Immature natural killer cell (primary cell): ENCODE measurements around the gene PREP. TPM values are rescaled to one million over a fixed set of nuclear protein-coding genes. Genes with fewer than 3 reads are reported as not detected.
A peak's percentile ranks its signal among the peaks of the same experiment; 100 is the strongest.
"Not testable (repeated sequence)": the region's sequence is repeated elsewhere in the genome, so short reads cannot be mapped to it uniquely, and the experiment has no call there.

Experiments used
- DNase-seq, 3 donors: peaks; one replicate each; pipeline ENCODE4 v3.0.0; 2022; ENCODE audit warnings: mixed read lengths in 1 of 3
- H3K27ac Mint-ChIP-seq, 6 donors: one replicate each; pipeline ENCODE4 v1.8.0; 2020; ENCODE audit warnings: mixed read lengths in 6 of 6, mild to moderate bottlenecking in 5 of 6, inconsistent platforms in 4 of 6, moderate library complexity in 3 of 6
- H3K27me3 Mint-ChIP-seq, 3 donors: one replicate each; pipeline ENCODE4 v1.8.0; 2020 to 2021; ENCODE audit warnings: low read depth in 3 of 3, mild to moderate bottlenecking in 3 of 3, mixed read lengths in 3 of 3, moderate library complexity in 3 of 3, inconsistent platforms in 1 of 3
- H3K36me3 Mint-ChIP-seq, 3 donors: one replicate each; pipeline ENCODE4 v1.8.0; 2020; ENCODE audit warnings: mixed read lengths in 3 of 3, inconsistent platforms in 2 of 3, mild to moderate bottlenecking in 2 of 3
- H3K4me1 Mint-ChIP-seq, 2 donors: one replicate each; pipeline ENCODE4 v1.8.0; 2020; ENCODE audit warnings: inconsistent platforms in 2 of 2, mild to moderate bottlenecking in 2 of 2, mixed read lengths in 2 of 2, moderate library complexity in 1 of 2
- H3K4me3 Mint-ChIP-seq, 5 donors: one replicate each; pipeline ENCODE4 v1.8.0; 2020; ENCODE audit warnings: mild to moderate bottlenecking in 5 of 5, mixed read lengths in 5 of 5, inconsistent platforms in 3 of 5, moderate library complexity in 3 of 5
- H3K9me3 Mint-ChIP-seq, 6 donors: one replicate each; pipeline ENCODE4 v1.8.0; 2020; ENCODE audit warnings: mild to moderate bottlenecking in 6 of 6, mixed read lengths in 6 of 6, inconsistent platforms in 4 of 6, moderate library complexity in 3 of 6
- polyA plus RNA-seq, 3 donors: library from polyadenylated mRNA; unstranded; fragments of 300-500 nt; fragmentation: Illumina TruSeq; gene quantifications; one replicate each; pipeline ENCODE4 v1.2.3, GENCODE V29; 2021

PREP gene
- polyA plus RNA-seq, 3 donors from 2014 or later, result 28.1 to 58.3 (median 52.1) TPM

DNA sequence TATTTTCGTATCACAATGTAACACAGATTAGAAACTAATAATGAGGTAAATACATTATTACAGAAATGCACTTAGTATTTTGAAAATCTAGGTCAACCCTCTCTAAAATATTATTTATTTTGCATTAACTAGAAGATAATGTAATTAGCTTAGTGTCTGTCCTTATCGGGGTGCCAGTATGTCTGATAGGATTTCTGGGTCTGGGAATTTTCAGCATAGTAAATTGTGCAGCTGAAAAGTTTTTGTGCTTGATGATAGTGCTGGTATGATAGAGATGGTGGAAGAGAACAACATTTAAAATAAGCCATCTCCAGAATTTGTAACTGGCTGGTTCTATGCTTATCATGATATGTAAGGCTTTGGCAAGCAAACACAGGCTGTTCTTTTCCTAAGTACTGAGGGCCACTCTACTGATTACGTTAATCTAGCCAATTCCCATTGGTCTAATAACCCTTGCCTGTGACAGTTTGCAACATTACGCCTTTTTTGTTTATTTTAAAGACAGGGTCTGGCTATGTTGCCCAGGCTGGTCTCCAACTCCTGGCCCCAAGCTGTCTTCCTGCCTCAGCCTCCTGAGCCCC, 50.8 kb downstream of the PREP start:
- Mint-ChIP-seq H3K4me3 (no peak overlapping the region), H3K27ac (peak overlapping the region in 1 of 6 donors; percentile 30), H3K9me3 (no peaks in the 10 kb centered on the region), H3K4me1 (peaks cover 0 to 1% of the 10 kb centered on the region in 2 donors), H3K36me3 (peaks cover 46 to 52% (median 50%) of the 10 kb centered on the region in 3 donors), H3K27me3 (no peaks in the 10 kb centered on the region)
- DNase-seq, result no peak

DNA sequence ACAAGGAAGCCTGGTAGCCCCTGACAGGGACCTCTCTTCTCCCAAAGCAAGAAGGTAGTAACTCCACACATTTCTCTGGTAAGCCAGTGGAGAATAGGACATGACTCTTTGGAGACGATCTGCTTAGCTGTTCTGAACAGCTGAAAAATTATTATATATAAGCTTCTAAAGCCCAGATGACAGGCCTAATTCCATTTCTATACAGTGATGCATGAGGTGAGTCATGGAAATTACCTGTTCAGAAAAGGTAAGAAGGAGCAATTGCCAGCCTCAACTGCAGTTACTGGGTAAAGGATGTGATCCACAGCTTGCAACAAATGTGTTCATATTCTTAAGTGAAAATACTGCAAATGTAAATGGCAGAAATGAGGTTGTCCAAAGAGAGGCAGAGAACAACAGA, 54.0 kb downstream of the PREP start:
- no peaks in the 10 kb centered on the region for H3K27me3 Mint-ChIP-seq
- H3K9me3 Mint-ChIP-seq, result no peaks in the 10 kb centered on the region
- peaks cover 30 to 33% (median 30%) of the 10 kb centered on the region in 3 donors for H3K36me3 Mint-ChIP-seq
- H3K4me1 Mint-ChIP-seq, result no peaks in the 10 kb centered on the region
- no peak overlapping the region for H3K27ac Mint-ChIP-seq
- no peak for DNase-seq
- H3K4me3 Mint-ChIP-seq, result no peak overlapping the region

DNA sequence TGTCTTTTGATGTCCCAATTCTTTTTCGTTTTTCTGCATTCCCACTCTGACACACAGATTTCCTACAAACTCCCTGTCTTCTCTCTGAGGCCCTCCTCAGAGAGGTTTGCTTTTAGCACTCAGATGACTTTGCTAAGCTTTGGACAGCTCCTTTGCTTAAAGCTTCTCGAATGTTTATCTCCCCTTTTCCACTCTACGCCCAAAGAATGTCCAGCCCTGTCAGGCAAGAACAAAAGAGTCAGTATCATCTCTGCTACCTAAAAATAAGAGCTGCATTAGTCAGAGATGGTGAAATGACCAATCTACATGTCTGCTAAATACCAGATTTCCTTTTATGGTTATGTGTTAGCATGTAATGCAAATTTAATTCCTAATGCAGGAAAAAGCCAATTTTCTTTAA, 56.8 kb downstream of the PREP start:
- H3K36me3 Mint-ChIP-seq, result peaks cover 11 to 32% (median 22%) of the 10 kb centered on the region in 3 donors
- no peak overlapping the region for H3K4me3 Mint-ChIP-seq
- H3K27me3 Mint-ChIP-seq, result peaks cover 0 to 2% (median 0%) of the 10 kb centered on the region in 3 donors
- peaks cover 3 to 17% of the 10 kb centered on the region in 2 donors for H3K4me1 Mint-ChIP-seq
- DNase-seq, result no peak
- no peaks in the 10 kb centered on the region for H3K9me3 Mint-ChIP-seq
- peak overlapping the region in 1 of 6 donors; percentile 65 for H3K27ac Mint-ChIP-seq

DNA sequence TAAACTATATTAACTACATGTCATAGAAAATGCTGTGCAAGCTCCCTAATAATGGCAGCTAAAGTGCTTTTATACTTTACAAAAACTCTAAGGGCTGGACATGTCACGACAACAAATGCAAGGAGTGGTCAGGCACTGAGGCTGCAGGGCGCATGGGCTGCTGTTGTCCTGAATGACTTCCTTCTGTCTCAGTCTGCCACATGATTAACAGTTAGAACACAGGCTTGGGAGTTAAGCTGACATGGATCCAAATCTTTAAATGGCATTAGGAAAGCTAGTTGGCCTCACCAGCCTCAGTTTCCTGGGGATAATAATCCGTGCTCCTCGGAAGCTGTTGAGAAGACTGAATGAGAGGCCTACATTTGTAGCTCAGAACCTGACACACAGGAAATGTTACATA, 57.4 kb downstream of the PREP start:
- no peak for DNase-seq
- peaks cover 0 to 2% (median 0%) of the 10 kb centered on the region in 3 donors for H3K27me3 Mint-ChIP-seq
- H3K4me3 Mint-ChIP-seq, result no peak overlapping the region
- H3K4me1 Mint-ChIP-seq, result peaks cover 6 to 21% of the 10 kb centered on the region in 2 donors
- H3K9me3 Mint-ChIP-seq, result no peaks in the 10 kb centered on the region
- peaks cover 7 to 27% (median 18%) of the 10 kb centered on the region in 3 donors for H3K36me3 Mint-ChIP-seq
- H3K27ac Mint-ChIP-seq, result peak overlapping the region in 2 of 6 donors; percentile 6 to 8

DNA sequence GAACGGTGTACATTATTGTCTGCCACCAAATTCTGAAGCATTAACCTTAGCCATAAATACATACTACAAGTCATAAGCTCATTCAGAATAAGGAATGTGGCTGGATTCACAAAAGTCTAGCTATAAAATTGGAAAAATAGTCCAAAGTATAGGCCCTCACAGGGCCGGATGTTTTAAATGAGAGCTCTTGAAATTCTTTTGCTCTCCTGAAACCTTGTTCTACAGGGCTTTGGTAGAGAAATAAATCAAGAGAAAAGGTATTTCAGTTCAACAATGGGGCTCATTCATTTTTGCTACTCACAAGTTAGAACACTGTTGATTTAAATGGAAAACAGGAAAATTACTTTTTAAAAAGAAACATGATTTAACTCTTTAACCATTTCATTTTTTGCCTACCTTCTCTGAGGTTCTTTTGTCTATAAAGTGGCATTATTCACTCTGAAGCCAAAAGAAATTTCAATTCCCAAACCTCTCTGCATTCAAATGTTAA, 58.0 kb downstream of the PREP start:
- peaks cover 9 to 25% of the 10 kb centered on the region in 2 donors for H3K4me1 Mint-ChIP-seq
- H3K4me3 Mint-ChIP-seq, result no peak overlapping the region
- DNase-seq, result no peak
- peaks cover 0 to 3% (median 0%) of the 10 kb centered on the region in 3 donors for H3K27me3 Mint-ChIP-seq
- H3K9me3 Mint-ChIP-seq, result no peaks in the 10 kb centered on the region
- peaks cover 7 to 23% (median 15%) of the 10 kb centered on the region in 3 donors for H3K36me3 Mint-ChIP-seq
- H3K27ac Mint-ChIP-seq, result no peak overlapping the region

DNA sequence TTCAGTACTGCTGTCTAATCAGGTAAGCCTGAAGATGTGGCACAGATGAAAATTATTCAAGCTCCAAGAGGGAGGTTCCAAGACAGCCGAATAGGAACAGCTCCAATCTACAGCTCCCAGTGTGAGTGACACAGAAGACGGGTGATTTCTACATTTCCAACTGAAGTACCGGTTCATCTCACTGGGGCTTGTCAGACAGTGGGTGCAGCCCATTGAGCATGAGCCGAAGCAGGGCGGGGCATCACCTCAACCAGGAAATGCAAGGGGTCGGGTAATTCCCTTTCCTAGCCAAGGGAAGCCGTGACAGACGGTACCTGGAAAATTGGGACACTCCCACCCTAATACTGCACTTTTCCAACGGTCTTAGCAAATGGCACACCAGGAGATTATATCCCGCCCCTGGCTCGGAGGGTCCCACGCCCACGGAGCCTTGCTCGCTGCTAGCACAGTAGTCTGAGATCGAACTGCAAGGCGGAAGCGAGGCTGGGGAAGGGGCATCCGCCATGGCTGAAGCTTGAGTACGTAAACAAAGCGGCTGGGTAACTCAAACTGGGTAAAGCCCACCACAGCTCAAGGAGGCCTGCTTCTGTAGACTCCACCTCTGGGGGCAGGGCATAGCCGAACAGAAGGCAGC, 64.4 kb downstream of the PREP start:
- not testable (repeated sequence) for H3K27me3 Mint-ChIP-seq, H3K27ac Mint-ChIP-seq, DNase-seq, H3K9me3 Mint-ChIP-seq, H3K4me3 Mint-ChIP-seq
- H3K36me3 Mint-ChIP-seq, result peaks cover 4 to 22% (median 13%) of the 10 kb centered on the region in 3 donors
- H3K4me1 Mint-ChIP-seq, result peaks cover 19 to 32% of the 10 kb centered on the region in 2 donors

DNA sequence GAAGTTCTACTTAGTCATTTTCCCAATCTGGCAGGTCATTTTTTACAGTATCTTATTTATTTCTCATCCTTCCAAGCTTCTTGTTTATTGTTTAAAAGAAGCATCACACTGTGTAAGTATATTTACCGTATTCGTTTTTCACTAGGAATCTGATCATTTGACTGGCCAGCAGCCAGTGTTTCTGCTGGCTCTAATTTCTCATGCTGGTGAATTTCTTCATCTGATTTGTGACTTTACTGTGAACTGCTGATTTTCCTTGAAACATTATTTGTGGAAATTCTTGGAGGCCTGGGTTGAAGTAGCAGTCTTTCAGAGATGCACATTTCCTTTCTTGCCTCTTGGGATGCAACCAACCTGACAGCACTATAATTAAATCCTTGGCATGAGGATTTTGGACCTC, 65.9 kb downstream of the PREP start:
- H3K4me1 Mint-ChIP-seq, result peaks cover 17 to 24% of the 10 kb centered on the region in 2 donors
- DNase-seq, result no peak
- no peaks in the 10 kb centered on the region for H3K9me3 Mint-ChIP-seq
- peaks cover 7 to 20% (median 15%) of the 10 kb centered on the region in 3 donors for H3K36me3 Mint-ChIP-seq
- peaks cover 0 to 3% (median 0%) of the 10 kb centered on the region in 3 donors for H3K27me3 Mint-ChIP-seq
- no peak overlapping the region for H3K27ac Mint-ChIP-seq
- H3K4me3 Mint-ChIP-seq, result no peak overlapping the region

DNA sequence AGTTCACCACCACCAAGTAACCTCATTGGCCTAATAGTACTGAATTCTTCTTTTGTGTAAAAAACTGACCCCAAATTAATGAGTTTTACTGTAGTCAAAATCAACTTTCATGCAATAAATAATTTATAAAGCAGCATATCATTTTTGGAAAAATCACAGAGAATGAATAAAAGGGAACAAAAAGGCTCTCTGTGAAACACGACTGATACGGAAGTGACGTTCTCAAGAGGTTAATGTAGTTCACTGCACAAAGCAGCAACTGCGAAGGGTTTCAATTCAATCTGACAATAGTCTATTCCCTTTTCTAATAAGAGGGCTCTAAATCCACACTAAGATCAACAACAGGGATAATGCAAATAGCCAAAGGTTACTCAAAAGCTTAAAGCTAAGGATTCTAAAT, 70.3 kb downstream of the PREP start:
- peaks cover 26 to 44% (median 31%) of the 10 kb centered on the region in 3 donors for H3K36me3 Mint-ChIP-seq
- no peak for DNase-seq
- no peaks in the 10 kb centered on the region for H3K9me3 Mint-ChIP-seq
- H3K27ac Mint-ChIP-seq, result no peak overlapping the region
- peaks cover 0 to 2% of the 10 kb centered on the region in 2 donors for H3K4me1 Mint-ChIP-seq
- H3K4me3 Mint-ChIP-seq, result no peak overlapping the region
- no peaks in the 10 kb centered on the region for H3K27me3 Mint-ChIP-seq

DNA sequence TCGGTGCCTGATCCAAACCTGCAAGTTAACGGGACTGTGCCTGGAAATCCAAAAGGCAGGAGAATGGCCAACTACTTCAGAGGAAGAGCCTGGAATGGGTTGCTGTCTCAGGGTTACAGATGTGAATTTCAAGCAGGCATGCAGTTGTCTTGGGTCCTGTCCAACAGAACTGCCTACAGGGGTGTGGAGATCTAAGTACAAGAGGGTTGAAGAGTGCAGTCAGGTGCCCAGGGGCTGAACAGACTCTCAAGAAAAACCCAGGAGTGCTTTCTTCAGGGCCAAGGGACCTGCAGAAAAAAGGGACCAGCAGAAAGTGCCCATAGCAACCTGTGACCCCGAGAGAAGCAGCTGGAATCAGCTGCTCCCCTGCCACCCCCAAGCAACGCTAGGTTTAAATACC, 71.0 kb downstream of the PREP start:
- Mint-ChIP-seq H3K27me3 (no peaks in the 10 kb centered on the region), H3K4me1 (peaks cover under 1 to 2% of the 10 kb centered on the region in 2 donors), H3K36me3 (peaks cover 30 to 46% (median 31%) of the 10 kb centered on the region in 3 donors), H3K9me3 (no peaks in the 10 kb centered on the region), H3K4me3 (no peak overlapping the region), H3K27ac (no peak overlapping the region)
- DNase-seq, result no peak

DNA sequence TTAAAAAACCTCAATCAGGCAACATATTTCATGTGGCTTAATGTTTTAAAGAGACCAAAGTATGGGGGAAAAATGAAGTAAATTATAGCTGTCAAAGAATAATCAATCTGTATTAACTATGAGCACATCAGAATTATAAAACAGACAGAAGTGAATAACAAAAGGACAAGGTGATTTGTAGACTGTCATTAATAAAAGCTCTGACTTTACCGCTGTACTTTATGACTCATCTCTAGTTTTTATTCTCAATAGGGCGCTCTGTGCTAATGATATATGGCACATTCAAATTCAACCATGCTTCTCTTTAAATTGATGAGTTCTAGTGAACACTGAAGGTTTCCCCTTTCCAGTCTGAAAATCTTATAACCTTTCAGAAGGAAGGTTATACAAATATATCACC, 72.0 kb downstream of the PREP start:
- no peak overlapping the region for H3K27ac Mint-ChIP-seq
- H3K4me3 Mint-ChIP-seq, result no peak overlapping the region
- no peaks in the 10 kb centered on the region for H3K9me3 Mint-ChIP-seq
- DNase-seq, result no peak
- no peaks in the 10 kb centered on the region for H3K27me3 Mint-ChIP-seq
- peaks cover 31 to 47% (median 34%) of the 10 kb centered on the region in 3 donors for H3K36me3 Mint-ChIP-seq
- peaks cover 2 to 6% of the 10 kb centered on the region in 2 donors for H3K4me1 Mint-ChIP-seq

DNA sequence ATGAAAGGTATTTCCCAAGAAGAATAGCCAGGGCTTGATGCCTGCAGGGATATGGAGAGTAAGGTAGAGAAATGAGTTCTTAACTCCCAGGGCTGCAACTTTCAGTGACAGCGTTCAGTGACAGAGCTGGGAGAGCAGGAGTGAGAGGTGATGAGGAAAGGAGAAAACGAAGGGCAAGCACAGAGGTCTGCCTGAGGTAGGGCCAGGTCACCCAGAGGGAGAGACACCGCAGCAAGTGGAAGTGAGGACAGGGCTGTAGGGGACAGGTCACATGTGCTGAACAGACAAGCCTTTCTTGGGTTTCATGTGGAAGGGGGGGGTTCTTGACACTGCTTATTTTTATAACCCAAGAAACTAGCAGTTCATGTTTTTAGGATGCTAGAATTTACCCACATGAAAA, 72.5 kb downstream of the PREP start:
- H3K4me1 Mint-ChIP-seq, result peaks cover 2 to 6% of the 10 kb centered on the region in 2 donors
- peak overlapping the region in 1 of 6 donors; percentile 22 for H3K27ac Mint-ChIP-seq
- H3K9me3 Mint-ChIP-seq, result no peaks in the 10 kb centered on the region
- H3K4me3 Mint-ChIP-seq, result no peak overlapping the region
- DNase-seq, result no peak
- H3K36me3 Mint-ChIP-seq, result peaks cover 30 to 47% (median 38%) of the 10 kb centered on the region in 3 donors
- no peaks in the 10 kb centered on the region for H3K27me3 Mint-ChIP-seq

DNA sequence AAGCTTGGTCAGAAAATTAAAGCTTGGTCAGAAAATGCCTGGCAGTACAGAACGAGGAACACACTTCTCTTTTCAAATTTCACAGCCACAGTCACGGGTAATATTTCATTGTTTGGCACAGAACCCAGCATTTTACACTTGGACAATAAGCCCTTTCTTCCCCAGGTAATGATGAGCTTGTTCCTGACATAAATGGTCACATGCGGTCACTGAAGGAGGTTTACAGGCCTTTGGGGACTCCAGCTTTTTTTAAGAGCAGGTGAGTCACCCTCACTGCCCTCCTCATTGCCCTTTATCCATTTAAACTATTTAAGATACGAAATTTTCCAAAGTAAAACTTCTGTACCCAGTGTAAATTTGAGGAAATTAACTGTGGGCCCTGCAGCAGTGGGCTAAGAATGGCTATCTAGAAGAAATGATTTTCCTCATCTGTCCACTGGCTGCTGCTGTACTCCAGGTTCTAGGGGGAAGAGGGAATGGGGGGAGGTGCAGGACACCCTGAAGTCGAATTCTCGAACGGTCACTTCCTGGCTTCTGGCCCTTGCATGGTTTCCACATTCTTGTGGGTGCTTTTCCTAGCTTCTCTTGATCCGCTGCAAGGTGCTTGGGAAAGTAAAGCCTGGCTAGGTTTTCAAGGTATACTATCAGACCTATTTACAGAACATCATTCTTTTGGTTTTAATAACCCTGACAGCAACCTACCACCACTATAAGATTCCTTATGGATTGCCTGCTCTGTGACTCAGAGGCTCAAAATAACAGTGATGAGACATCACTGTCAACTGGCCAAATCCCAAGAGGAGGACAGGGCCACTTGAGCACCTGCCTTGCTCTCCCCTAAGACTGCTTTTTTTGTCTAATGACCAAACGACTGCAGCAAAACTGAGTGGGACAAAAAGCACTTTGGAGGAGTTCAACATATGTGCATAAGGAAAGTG, 75.8 kb downstream of the PREP start:
- Mint-ChIP-seq H3K27me3 (no peaks in the 10 kb centered on the region), H3K9me3 (no peaks in the 10 kb centered on the region)
- no peak for DNase-seq

DNA sequence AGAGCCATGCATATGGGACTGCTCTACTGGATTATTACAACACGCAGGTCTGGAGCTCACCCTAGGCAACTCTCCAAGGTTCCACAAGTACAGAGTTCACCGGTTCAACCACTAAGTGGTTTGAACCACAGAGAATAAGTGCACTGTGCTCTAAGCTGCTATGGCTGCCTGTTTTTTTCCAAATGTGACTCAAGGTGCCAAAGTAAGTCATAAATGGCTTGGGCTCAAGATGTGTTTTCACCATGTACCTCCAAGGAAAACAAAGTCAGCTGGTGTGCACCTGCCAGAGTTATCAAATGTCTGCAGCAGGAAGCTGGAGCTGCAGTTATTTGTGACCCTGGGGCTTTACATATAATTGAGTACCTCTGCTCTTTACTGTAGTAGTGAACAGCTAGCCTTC, 76.7 kb downstream of the PREP start:
- H3K9me3 Mint-ChIP-seq, result no peaks in the 10 kb centered on the region
- DNase-seq, result no peak
- peaks cover 0 to 2% (median 0%) of the 10 kb centered on the region in 3 donors for H3K27me3 Mint-ChIP-seq
- H3K4me3 Mint-ChIP-seq, result no peak overlapping the region
- H3K36me3 Mint-ChIP-seq, result peaks cover 21 to 51% (median 40%) of the 10 kb centered on the region in 3 donors
- peaks cover 0 to 12% of the 10 kb centered on the region in 2 donors for H3K4me1 Mint-ChIP-seq
- no peak overlapping the region for H3K27ac Mint-ChIP-seq

More for the DNA sequence above, 75.8 kb downstream of the PREP start:
- peaks cover 21 to 51% (median 40%) of the 10 kb centered on the region in 3 donors for H3K36me3 Mint-ChIP-seq
- H3K27ac Mint-ChIP-seq, result peak overlapping the region in 1 of 6 donors; percentile 45
- H3K4me3 Mint-ChIP-seq, result no peak overlapping the region
- H3K4me1 Mint-ChIP-seq, result peaks cover 0 to 12% of the 10 kb centered on the region in 2 donors
